HUES6 (cell line): ENCODE data around the gene C16orf96.

Experiments used
- H3K27ac ChIP-seq: 2 replicates; pipeline ENCODE4 v1.7.0; 2013; ENCODE audit warnings: low read depth, mild to moderate bottlenecking, low read length, inconsistent platforms
- H3K27me3 ChIP-seq: 2 replicates; pipeline ENCODE4 v1.6.1; 2013; ENCODE audit warnings: low read length; ENCODE audit not compliant: control insufficient read depth, insufficient read depth
- H3K36me3 ChIP-seq: 2 replicates; pipeline ENCODE4 v1.6.1; 2013; ENCODE audit warnings: low read length; ENCODE audit not compliant: control insufficient read depth, insufficient read depth
- H3K4me1 ChIP-seq: 2 replicates; pipeline ENCODE4 v1.6.1; 2013; ENCODE audit warnings: low read length; ENCODE audit not compliant: control insufficient read depth, insufficient read depth
- H3K4me3 ChIP-seq: 2 replicates; pipeline ENCODE4 v1.5.1; 2013; ENCODE audit warnings: low read depth, low read length
- H3K9ac ChIP-seq: one replicate; pipeline ENCODE4 v1.6.1; 2013; ENCODE audit warnings: mild to moderate bottlenecking, low read length
- H3K9me3 ChIP-seq: 2 replicates; pipeline ENCODE4 v1.6.1; 2013; ENCODE audit warnings: low read depth, low read length; ENCODE audit not compliant: control insufficient read depth, insufficient read depth

C16orf96 gene

DNA sequence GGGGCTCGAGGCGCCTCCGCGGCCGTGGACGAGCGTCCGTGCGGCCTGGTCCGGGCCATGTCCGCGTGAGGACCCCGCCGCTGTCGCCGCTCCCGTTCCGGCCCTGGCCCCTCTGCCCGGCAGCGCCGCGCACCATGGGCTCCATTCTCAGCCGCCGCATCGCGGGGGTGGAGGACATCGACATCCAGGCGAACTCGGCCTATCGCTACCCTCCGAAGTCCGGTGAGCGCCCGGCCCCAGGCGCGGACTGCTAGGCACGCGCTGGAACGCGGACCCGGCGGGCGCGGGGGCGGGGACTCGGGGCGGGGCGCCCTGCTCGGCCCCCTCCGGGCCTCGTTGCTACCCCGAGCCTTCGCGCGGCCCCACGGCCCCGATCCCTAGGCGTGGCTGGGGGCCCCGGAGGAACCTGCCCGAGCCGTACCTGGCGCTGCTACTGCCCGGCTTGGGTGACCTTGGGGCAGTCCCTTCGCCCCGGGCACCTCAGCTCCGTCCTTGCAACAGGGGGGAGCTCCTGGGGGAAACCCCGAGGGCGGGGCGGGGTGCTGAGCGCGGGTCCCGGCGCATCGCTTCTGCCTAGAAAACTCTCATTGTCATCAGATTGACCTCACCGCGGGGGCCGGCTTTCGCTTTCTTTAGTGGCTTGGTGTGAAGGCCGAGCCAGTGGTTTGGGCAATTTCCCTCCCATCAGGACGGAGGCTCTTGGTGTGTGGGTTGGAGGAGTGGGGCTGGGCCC, 68.9 kb downstream of the C16orf96 start:
- Histone ChIP-seq H3K9me3 (no peaks in the 10 kb centered on the region), H3K36me3 (no peaks in the 10 kb centered on the region), H3K27ac (peak overlapping the region; percentile 87), H3K4me3 (peak overlapping the region; percentile 90), H3K9ac (peak overlapping the region; percentile 94), H3K27me3 (no peaks in the 10 kb centered on the region), H3K4me1 (peaks cover 11% of the 10 kb centered on the region)

- H3K27me3 ChIP-seq = no peaks in the 10 kb centered on the region
- H3K4me1 ChIP-seq = peaks cover 11% of the 10 kb centered on the region
- H3K9me3 ChIP-seq = no peaks in the 10 kb centered on the region
- peak overlapping the region; percentile 90 for H3K4me3 ChIP-seq
- H3K36me3 ChIP-seq = no peaks in the 10 kb centered on the region
- peak overlapping the region; percentile 94 for H3K9ac ChIP-seq
- peak overlapping the region; percentile 87; the same call in 1 of the 2 replicates for H3K27ac ChIP-seq
Measured at GRCh38 chr16:4625560-4626159, 69.5 kb downstream of the C16orf96 start.

- no peaks in the 10 kb centered on the region for H3K27me3 ChIP-seq
- H3K4me3 ChIP-seq = peak overlapping the region; percentile 90
- peak overlapping the region; percentile 94 for H3K9ac ChIP-seq
- peaks cover 11% of the 10 kb centered on the region for H3K4me1 ChIP-seq
- H3K9me3 ChIP-seq = no peaks in the 10 kb centered on the region
- H3K36me3 ChIP-seq = no peaks in the 10 kb centered on the region
- H3K27ac ChIP-seq = no peak overlapping the region
Measured at GRCh38 chr16:4626396-4626795, 70.3 kb downstream of the C16orf96 start.

DNA sequence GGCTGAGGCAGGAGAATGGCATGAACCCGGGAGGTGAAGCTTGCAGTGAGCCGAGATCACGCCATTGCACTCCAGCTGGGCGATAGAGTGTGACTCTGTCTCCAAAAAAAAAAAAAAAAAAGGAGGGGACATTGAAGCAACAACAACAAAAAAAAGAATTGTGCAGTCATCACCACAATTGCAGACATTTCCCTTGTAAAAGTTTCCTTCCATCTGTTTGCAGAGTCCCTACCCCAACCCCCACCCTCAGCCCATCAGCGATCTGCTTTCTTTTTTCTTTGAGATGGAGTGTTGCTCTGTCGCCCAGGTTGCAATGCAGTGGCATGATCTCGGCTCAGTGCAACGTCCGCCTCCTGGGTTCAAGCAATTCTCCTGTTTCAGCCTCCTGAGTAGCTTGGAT, 72.1 kb downstream of the C16orf96 start:
- no peak overlapping the region for H3K4me3 ChIP-seq
- no peak overlapping the region for H3K27ac ChIP-seq
- no peaks in the 10 kb centered on the region for H3K27me3 ChIP-seq
- H3K36me3 ChIP-seq = no peaks in the 10 kb centered on the region
- H3K9ac ChIP-seq = no peak overlapping the region
- H3K9me3 ChIP-seq = no peaks in the 10 kb centered on the region
- peaks cover 11% of the 10 kb centered on the region for H3K4me1 ChIP-seq

GRCh38 chr16:4631444-4631843, 75.3 kb downstream of the C16orf96 start:
- Histone ChIP-seq H3K9ac (no peak overlapping the region), H3K27me3 (no peaks in the 10 kb centered on the region), H3K4me3 (no peak overlapping the region), H3K9me3 (no peaks in the 10 kb centered on the region), H3K36me3 (0 out of 2 replicates have a peak, but pooled peaks cover 13% of the 10 kb centered on the region), H3K27ac (no peak overlapping the region), H3K4me1 (peaks cover 6% of the 10 kb centered on the region; the same call in 1 of the 2 replicates)

GRCh38 chr16:4633910-4634635, 77.9 kb downstream of the C16orf96 start:
- H3K27ac ChIP-seq = no peak overlapping the region
- peaks cover 3% of the 10 kb centered on the region; the same call in 1 of the 2 replicates for H3K4me1 ChIP-seq
- H3K36me3 ChIP-seq = peaks cover 16% of the 10 kb centered on the region; the same call in 1 of the 2 replicates
- no peak overlapping the region for H3K4me3 ChIP-seq
- no peaks in the 10 kb centered on the region for H3K9me3 ChIP-seq
- no peak overlapping the region for H3K9ac ChIP-seq
- H3K27me3 ChIP-seq = no peaks in the 10 kb centered on the region

GRCh38 chr16:4634768-4635167, 78.6 kb downstream of the C16orf96 start:
- no peak overlapping the region for H3K9ac ChIP-seq

GRCh38 chr16:4636196-4636595, 80.1 kb downstream of the C16orf96 start:
- H3K27ac ChIP-seq = no peak overlapping the region
- H3K4me3 ChIP-seq = no peak overlapping the region
- no peaks in the 10 kb centered on the region for H3K9me3 ChIP-seq
- H3K27me3 ChIP-seq = no peaks in the 10 kb centered on the region
- no peak overlapping the region for H3K9ac ChIP-seq
- peaks cover 3% of the 10 kb centered on the region; the same call in 1 of the 2 replicates for H3K4me1 ChIP-seq
- peaks cover 16% of the 10 kb centered on the region; the same call in 1 of the 2 replicates for H3K36me3 ChIP-seq

More at GRCh38 chr16:4634768-4635167, 78.6 kb downstream of the C16orf96 start:
- H3K36me3 ChIP-seq = peaks cover 16% of the 10 kb centered on the region; the same call in 1 of the 2 replicates
- H3K4me3 ChIP-seq = no peak overlapping the region
- peaks cover 3% of the 10 kb centered on the region; the same call in 1 of the 2 replicates for H3K4me1 ChIP-seq
- H3K27ac ChIP-seq = no peak overlapping the region
- H3K27me3 ChIP-seq = no peaks in the 10 kb centered on the region
- no peaks in the 10 kb centered on the region for H3K9me3 ChIP-seq

DNA sequence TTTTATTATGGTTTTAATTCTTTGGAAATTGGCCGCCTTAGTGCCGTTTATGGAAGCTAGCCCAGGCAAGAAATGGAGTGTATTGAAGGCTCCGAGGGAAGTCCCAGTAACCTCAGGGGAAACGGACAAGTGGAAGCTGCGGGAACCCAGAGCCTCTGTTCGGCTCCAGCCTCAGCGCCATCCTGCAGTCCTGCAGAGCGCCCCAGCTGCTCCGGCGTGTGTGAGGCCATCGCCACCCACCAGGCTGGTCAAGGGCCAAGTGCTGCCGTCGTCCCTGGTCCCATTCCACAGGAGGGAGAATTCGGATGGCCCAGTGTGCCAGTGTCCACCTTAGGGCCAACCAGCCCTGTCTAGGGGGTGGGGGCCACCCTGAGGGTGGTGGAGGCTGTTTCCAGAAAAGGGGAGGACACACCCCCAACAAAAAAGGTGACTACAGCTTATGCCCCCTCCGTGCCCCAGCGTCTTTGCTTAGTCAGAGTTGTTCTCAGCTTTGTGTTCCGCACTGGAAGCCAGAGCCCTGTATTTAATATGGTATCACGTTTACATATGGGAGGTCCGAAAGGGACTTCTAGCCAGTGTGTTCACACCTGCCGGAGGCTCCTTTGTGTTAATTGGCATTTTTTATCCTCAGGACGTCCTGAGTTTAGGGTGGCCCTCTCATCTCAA, 81.5 kb downstream of the C16orf96 start:
- Histone ChIP-seq H3K4me3 (no peak overlapping the region), H3K27me3 (no peaks in the 10 kb centered on the region), H3K36me3 (peaks cover 16% of the 10 kb centered on the region; the same call in 1 of the 2 replicates), H3K4me1 (peaks cover 3% of the 10 kb centered on the region; the same call in 1 of the 2 replicates), H3K27ac (no peak overlapping the region), H3K9me3 (no peaks in the 10 kb centered on the region), H3K9ac (peak overlapping the region; percentile 22)

DNA sequence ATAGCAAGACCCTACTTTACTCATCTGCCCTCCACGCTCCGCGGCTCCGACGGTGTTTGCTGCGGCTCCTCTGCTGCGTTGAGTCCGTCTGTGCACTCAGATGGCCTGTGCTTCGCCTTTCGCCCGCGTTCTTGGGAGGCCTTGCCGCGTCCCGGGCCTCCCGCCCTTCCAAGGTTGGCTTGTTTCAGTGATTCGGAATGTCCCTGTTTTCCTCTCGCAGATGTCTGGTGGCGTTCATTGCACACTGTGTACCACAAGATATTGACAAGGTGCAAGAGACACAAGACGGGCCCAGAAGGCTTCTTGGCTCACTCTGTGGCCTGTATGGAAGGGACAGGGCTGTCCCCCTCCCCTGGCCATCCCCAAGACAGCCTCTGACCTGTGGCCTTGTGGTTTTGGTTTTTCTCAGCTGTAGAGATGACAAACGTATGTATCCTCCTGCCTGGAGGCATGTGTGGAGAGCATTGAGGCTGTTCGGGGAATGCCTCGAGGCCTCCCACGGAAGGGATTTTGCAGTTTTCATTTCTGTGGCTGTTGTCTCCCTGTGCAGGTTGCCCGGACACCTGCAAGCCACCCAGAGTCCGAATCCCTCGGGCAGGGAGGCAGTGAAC, 83.9 kb downstream of the C16orf96 start:
- H3K36me3 ChIP-seq = peaks cover 9% of the 10 kb centered on the region; the same call in 1 of the 2 replicates
- H3K9ac ChIP-seq = no peak overlapping the region
- no peaks in the 10 kb centered on the region for H3K9me3 ChIP-seq
- H3K27ac ChIP-seq = no peak overlapping the region
- no peak overlapping the region for H3K4me3 ChIP-seq
- no peaks in the 10 kb centered on the region for H3K27me3 ChIP-seq
- H3K4me1 ChIP-seq = peaks cover 3% of the 10 kb centered on the region; the same call in 1 of the 2 replicates
